ENCODE results near the gene MYOT. TPM values are rescaled to one million over a fixed set of nuclear protein-coding genes. Genes with fewer than 3 reads are reported as not detected.
"Not testable (repeated sequence)": the region's sequence is repeated elsewhere in the genome, so short reads cannot be mapped to it uniquely, and the experiment has no call there.

The MYOT gene
- total and polyA plus RNA-seq, 11 donors: 6.2 to 374 (median 27.7) TPM

- TF ChIP-seq POLR2A (IDR thresholded peaks at IDR 0.05) (no peak), CTCF (IDR thresholded peaks at IDR 0.05) (no peak)
- no peaks in the 10 kb centered on the region for H3K27me3 ChIP-seq
- peaks cover 0 to under 1% (median 0%) of the 10 kb centered on the region in 12 donors for H3K9me3 ChIP-seq
- DNase-seq: peak in 1 of 5 donors; percentile 51
- H3K36me3 ChIP-seq: peaks cover 0 to 31% (median 3%) of the 10 kb centered on the region in 9 donors
- peak; percentile 69 to 97 (median 82) for ATAC-seq
- WGBS, 4 donors: 56 to 65% (median 62%) methylated on average over 6 of the region's 6 CpGs
- H3K4me3 ChIP-seq: no peak overlapping the region
- H3K4me1 ChIP-seq: peaks cover 0 to 11% (median 5%) of the 10 kb centered on the region in 12 donors
- intact Hi-C loops (cut with DNase I): no loop called here
- peak overlapping the region; percentile 29 to 75 (median 49) for H3K27ac ChIP-seq
These were observed 20.0 kb upstream of the MYOT start for GRCh38 chr5:137847687-137848086.

GRCh38 chr5:137853165-137853564, 14.5 kb upstream of the MYOT start:
- H3K9me3 ChIP-seq; H3K36me3 ChIP-seq; DNase-seq; H3K27me3 ChIP-seq; H3K27ac ChIP-seq; H3K4me3 ChIP-seq; intact Hi-C loops (cut with DNase I); ATAC-seq: not testable (repeated sequence)
- H3K4me1 ChIP-seq: peaks cover 0 to 27% (median 19%) of the 10 kb centered on the region in 12 donors

- peak overlapping the region in 2 of 12 donors; percentile 75 to 79 for H3K27ac ChIP-seq
- peaks cover 0 to 6% (median 0%) of the 10 kb centered on the region in 12 donors for H3K9me3 ChIP-seq
- peaks cover 0 to 4% (median 0%) of the 10 kb centered on the region in 9 donors for H3K36me3 ChIP-seq
- WGBS, 4 donors: 60 to 68% (median 64%) methylated on average over 3 of the region's 3 CpGs
- no peaks in the 10 kb centered on the region for H3K27me3 ChIP-seq
- intact Hi-C loops (cut with DNase I): no loop called here
- no peak for DNase-seq
- TF ChIP-seq CTCF (IDR thresholded peaks at IDR 0.05): no peak
- no peak for TF ChIP-seq POLR2A (IDR thresholded peaks at IDR 0.05)
- no peak overlapping the region for H3K4me3 ChIP-seq
- no peak for ATAC-seq
- H3K4me1 ChIP-seq: peaks cover 5 to 35% (median 20%) of the 10 kb centered on the region in 12 donors
These were observed 11.5 kb upstream of the MYOT start for GRCh38 chr5:137856201-137856600.

GRCh38 chr5:137856916-137857862, 10.5 kb upstream of the MYOT start:
- peak overlapping the region; percentile 36 to 79 (median 69) for H3K27ac ChIP-seq
- DNase-seq: no peak
- WGBS, 4 donors: 50 to 65% (median 61%) methylated on average over 5 of the region's 5 CpGs
- H3K36me3 ChIP-seq: peaks cover 0 to 4% (median 0%) of the 10 kb centered on the region in 9 donors
- H3K4me3 ChIP-seq: peak overlapping the region in 8 of 12 donors; percentile 28 to 49 (median 32)
- no peaks in the 10 kb centered on the region for H3K27me3 ChIP-seq
- ATAC-seq: peak; percentile 53 to 65 (median 57)
- H3K9me3 ChIP-seq: peaks cover 0 to 6% (median 0%) of the 10 kb centered on the region in 12 donors
- intact Hi-C loops (cut with DNase I): no loop called here
- peaks cover 5 to 38% (median 20%) of the 10 kb centered on the region in 12 donors for H3K4me1 ChIP-seq
- TF ChIP-seq POLR2A (IDR thresholded peaks at IDR 0.05) (no peak), CTCF (IDR thresholded peaks at IDR 0.05) (no peak)

Data from heart left ventricle (tissue), 16 donors.